ENCODE results near the gene NUDCD3.

Gene NUDCD3

DNA sequence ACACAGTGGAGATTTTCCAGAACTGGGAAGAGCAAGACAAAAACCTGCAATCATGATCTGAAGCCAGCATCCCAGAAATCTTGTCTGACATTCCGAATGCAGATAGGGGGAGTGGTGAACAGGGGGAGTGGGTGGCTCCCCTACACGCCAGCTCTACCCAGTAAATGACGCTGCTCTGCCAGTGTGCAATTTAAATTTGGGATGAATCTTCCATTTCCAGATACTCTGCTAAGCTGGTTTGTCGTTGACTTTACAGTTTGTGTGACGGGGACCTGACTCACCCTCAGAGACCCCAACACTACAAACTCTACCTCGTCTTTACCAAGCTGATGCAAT is 96.4 kb downstream of the NUDCD3 start:
- no peaks in the 10 kb centered on the region for H4K20me1 ChIP-seq (ENCODE audit: insufficient read depth, low read length, poor library complexity, severe bottlenecking)
- H3K9me3 ChIP-seq (ENCODE audit: insufficient read depth, low read depth, low read length): no peaks in the 10 kb centered on the region
- H3F3A ChIP-seq (ENCODE audit: low read depth): no peaks in the 10 kb centered on the region
- no peak overlapping the region for H2AFZ ChIP-seq (ENCODE audit: low read length)
- H3K27me3 ChIP-seq (ENCODE audit: insufficient read depth, low read length, poor library complexity, severe bottlenecking): no peaks in the 10 kb centered on the region
- no peak overlapping the region for H3K9ac ChIP-seq (ENCODE audit: low read depth, low read length, poor library complexity, severe bottlenecking)
- no peaks in the 10 kb centered on the region for H3K79me2 ChIP-seq (ENCODE audit: insufficient read depth, low read length)
- H3K4me2 ChIP-seq (ENCODE audit: low read depth, low read length, poor library complexity, severe bottlenecking): no peak overlapping the region
- H3K36me3 ChIP-seq (ENCODE audit: insufficient read depth, low read length): peaks cover 54% of the 10 kb centered on the region; the same call in 1 of the 2 replicates
- no peaks in the 10 kb centered on the region for H3K9me2 ChIP-seq (replicated peaks; ENCODE audit: low read depth, low read length)
- H3K4me1 ChIP-seq (ENCODE audit: insufficient read depth, low read length, poor library complexity, severe bottlenecking): no peaks in the 10 kb centered on the region
- no peak overlapping the region for H3K4me3 ChIP-seq (ENCODE audit: low read length, poor library complexity, severe bottlenecking)
- no peak for TF ChIP-seq EZH2phosphoT487 (IDR thresholded peaks at IDR 0.05; ENCODE audit: borderline replicate concordance)
- TF ChIP-seq, protein P1, sequence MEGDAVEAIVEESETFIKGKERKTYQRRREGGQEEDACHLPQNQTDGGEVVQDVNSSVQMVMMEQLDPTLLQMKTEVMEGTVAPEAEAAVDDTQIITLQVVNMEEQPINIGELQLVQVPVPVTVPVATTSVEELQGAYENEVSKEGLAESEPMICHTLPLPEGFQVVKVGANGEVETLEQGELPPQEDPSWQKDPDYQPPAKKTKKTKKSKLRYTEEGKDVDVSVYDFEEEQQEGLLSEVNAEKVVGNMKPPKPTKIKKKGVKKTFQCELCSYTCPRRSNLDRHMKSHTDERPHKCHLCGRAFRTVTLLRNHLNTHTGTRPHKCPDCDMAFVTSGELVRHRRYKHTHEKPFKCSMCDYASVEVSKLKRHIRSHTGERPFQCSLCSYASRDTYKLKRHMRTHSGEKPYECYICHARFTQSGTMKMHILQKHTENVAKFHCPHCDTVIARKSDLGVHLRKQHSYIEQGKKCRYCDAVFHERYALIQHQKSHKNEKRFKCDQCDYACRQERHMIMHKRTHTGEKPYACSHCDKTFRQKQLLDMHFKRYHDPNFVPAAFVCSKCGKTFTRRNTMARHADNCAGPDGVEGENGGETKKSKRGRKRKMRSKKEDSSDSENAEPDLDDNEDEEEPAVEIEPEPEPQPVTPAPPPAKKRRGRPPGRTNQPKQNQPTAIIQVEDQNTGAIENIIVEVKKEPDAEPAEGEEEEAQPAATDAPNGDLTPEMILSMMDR (conservative IDR thresholded peaks at IDR 0.05; ENCODE audit: low read length): no peak

DNA sequence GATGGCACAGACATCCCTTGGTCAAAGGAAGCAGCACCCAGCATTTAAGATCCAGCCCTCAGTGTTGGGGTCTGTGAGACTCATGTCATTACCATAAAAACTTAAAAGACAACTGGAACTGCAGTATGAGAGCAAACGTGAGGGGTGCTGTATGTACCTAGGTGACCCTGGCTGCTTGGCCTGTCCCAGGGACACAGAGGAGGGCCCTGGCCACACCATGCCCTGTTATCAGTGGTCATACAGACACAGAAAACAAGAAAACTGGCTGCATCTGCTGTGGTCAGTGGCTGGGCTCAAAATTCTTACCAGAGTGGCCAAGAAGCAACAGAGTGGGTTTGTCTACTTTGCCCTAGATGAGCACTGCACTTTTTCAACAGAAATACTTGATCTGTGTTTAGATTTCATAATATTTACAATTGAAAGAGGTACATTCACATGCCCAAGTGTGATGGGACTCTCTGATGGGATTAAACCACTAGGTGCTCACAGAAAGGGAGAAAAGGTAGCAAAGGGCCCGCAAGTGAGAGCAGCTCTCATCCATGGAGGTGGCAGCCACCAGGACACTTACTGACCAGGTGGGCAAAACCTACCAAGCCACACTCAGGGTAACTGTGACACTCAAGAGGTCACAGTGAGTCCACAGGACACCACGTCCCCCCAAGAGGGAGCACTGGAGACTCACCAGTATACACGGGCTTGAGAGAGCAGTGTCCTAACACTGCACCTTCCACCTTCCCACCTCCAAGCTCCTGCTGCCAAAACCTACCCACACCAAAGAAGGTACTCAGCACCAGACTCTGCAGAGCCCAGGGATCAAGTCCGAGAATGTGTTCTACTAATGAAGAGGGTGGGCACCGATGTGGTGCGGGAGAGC is 97.0 kb downstream of the NUDCD3 start:
- no peaks in the 10 kb centered on the region for H3K79me2 ChIP-seq (ENCODE audit: insufficient read depth, low read length)
- H3K36me3 ChIP-seq (ENCODE audit: insufficient read depth, low read length): peaks cover 56% of the 10 kb centered on the region; the same call in 1 of the 2 replicates
- no peaks in the 10 kb centered on the region for H3K9me3 ChIP-seq (ENCODE audit: insufficient read depth, low read depth, low read length)
- H3K4me3 ChIP-seq (ENCODE audit: low read length, poor library complexity, severe bottlenecking): no peak overlapping the region
- no peak overlapping the region for H2AFZ ChIP-seq (ENCODE audit: low read length)
- H3K9ac ChIP-seq (ENCODE audit: low read depth, low read length, poor library complexity, severe bottlenecking): no peak overlapping the region
- H3K4me1 ChIP-seq (ENCODE audit: insufficient read depth, low read length, poor library complexity, severe bottlenecking): no peaks in the 10 kb centered on the region
- no peaks in the 10 kb centered on the region for H3F3A ChIP-seq (ENCODE audit: low read depth)
- no peak overlapping the region for H3K4me2 ChIP-seq (ENCODE audit: low read depth, low read length, poor library complexity, severe bottlenecking)
- H4K20me1 ChIP-seq (ENCODE audit: insufficient read depth, low read length, poor library complexity, severe bottlenecking): no peaks in the 10 kb centered on the region
- H3K9me2 ChIP-seq (replicated peaks; ENCODE audit: low read depth, low read length): no peaks in the 10 kb centered on the region
- TF ChIP-seq, protein P1 (conservative IDR thresholded peaks at IDR 0.05; ENCODE audit: low read length): no peak
- TF ChIP-seq EZH2phosphoT487 (IDR thresholded peaks at IDR 0.05; ENCODE audit: borderline replicate concordance): no peak
- H3K27me3 ChIP-seq (ENCODE audit: insufficient read depth, low read length, poor library complexity, severe bottlenecking): no peaks in the 10 kb centered on the region

DNA sequence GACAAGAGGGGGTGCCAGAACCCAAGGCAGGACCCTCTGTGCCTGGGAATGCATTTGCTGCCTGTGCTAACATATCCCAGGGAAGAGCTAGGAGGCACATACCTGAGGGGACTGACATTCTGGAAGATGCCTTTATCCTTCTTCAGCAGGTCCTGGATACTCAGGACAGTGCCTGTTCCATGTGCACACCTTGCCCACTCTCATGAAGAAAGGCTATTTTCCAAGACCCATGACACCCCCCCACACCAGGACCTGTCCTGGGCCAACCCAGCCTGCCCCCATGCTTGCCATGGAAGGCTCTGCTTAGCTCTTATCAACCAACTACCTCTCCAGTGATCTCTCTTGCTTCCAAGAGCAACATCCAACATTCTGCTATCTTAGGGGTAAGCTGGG is 97.8 kb downstream of the NUDCD3 start:
- Histone ChIP-seq H3F3A (ENCODE audit: low read depth) (no peaks in the 10 kb centered on the region), H3K79me2 (ENCODE audit: insufficient read depth, low read length) (no peaks in the 10 kb centered on the region), H3K27me3 (ENCODE audit: insufficient read depth, low read length, poor library complexity, severe bottlenecking) (no peaks in the 10 kb centered on the region), H3K9me3 (ENCODE audit: insufficient read depth, low read depth, low read length) (no peaks in the 10 kb centered on the region), H2AFZ (ENCODE audit: low read length) (no peak overlapping the region), H3K4me1 (ENCODE audit: insufficient read depth, low read length, poor library complexity, severe bottlenecking) (no peaks in the 10 kb centered on the region), H3K9me2 (replicated peaks; ENCODE audit: low read depth, low read length) (no peaks in the 10 kb centered on the region), H3K9ac (ENCODE audit: low read depth, low read length, poor library complexity, severe bottlenecking) (no peak overlapping the region), H3K4me2 (ENCODE audit: low read depth, low read length, poor library complexity, severe bottlenecking) (no peak overlapping the region), H3K4me3 (ENCODE audit: low read length, poor library complexity, severe bottlenecking) (no peak overlapping the region), H3K36me3 (ENCODE audit: insufficient read depth, low read length) (peaks cover 57% of the 10 kb centered on the region; the same call in 1 of the 2 replicates), H4K20me1 (ENCODE audit: insufficient read depth, low read length, poor library complexity, severe bottlenecking) (no peaks in the 10 kb centered on the region)
- TF ChIP-seq, protein P1 (conservative IDR thresholded peaks at IDR 0.05; ENCODE audit: low read length): no peak
- no peak for TF ChIP-seq EZH2phosphoT487 (IDR thresholded peaks at IDR 0.05; ENCODE audit: borderline replicate concordance)
